ENCODE data around the gene CLCN7.
"Not testable (repeated sequence)": the region's sequence is repeated elsewhere in the genome, so short reads cannot be mapped to it uniquely, and the experiment has no call there.

The CLCN7 gene

DNA sequence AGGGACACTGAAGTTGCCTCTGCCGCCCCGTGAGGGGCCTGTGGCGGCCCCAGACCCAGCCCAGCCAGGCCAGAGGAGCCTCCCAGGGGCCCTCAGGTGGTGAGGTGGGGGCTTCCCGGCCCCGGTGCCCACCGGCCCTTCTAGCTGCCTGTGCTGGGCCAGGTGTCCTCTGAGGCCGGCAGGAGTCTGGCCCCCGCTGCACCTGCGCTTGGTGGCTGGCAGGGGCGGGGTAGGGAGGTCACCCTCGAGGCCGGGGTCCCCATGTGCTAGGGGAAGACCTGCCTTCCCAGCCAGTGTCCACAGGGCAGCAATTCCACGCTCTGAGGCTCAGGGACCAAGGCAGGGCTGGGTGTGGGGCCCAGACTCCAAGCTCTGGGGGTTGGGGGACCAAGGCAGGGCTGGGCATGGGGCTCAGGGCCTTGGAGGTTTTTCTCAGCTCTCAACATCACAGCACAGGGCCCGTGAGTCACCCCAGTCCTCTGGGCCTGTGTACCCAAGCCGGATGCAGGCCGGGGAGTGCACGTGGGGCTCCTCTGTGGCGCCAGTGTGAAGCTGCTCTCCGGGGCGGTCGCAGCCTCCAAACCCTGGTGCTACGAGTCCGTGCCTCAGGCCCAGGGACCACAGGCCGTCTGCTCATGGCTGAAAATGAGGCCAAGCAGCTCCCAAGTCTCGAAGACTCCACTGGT lies 29.2 kb downstream of the CLCN7 start:
- DNase-seq (ENCODE audit: low read depth), result no peak

DNA sequence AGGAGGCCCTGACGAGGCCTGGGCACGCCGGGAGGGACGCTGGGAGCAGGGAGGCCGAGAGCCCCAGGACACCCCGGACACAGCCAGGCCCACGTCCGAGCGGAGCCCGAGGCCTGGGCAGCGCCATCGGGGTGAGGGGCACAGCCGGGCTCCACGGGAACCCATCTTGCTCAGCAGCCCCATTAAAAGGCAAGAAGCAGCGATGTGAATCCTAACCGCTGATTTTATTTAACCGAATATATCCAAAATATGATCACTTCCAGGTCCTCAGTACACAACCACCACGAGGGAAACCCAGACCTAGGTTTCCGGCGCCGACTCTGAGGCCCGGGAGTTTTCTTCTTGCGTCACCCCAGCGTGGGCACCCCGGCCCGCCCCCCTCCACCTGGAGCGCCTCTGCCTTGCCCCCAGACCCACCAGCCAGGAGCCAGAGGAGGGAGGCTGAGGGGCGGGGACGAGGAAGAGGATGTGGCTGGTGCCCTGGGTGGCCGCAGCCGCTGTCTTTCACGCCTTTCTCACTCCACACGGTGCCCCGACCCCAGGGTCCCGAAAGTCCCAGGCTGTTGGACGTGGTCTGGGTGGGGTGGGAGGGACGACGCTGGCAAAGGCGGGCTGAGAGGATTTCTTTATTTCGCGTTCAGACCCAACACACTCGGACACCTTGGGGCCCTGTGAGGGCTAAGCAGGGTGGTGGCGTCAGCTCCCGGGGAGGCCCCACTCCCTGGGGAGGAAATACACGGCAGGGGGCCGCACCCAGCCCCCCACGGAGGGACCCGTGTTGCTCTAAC lies 29.9 kb downstream of the CLCN7 start:
- DNase-seq (ENCODE audit: low read depth), result no peak

DNA sequence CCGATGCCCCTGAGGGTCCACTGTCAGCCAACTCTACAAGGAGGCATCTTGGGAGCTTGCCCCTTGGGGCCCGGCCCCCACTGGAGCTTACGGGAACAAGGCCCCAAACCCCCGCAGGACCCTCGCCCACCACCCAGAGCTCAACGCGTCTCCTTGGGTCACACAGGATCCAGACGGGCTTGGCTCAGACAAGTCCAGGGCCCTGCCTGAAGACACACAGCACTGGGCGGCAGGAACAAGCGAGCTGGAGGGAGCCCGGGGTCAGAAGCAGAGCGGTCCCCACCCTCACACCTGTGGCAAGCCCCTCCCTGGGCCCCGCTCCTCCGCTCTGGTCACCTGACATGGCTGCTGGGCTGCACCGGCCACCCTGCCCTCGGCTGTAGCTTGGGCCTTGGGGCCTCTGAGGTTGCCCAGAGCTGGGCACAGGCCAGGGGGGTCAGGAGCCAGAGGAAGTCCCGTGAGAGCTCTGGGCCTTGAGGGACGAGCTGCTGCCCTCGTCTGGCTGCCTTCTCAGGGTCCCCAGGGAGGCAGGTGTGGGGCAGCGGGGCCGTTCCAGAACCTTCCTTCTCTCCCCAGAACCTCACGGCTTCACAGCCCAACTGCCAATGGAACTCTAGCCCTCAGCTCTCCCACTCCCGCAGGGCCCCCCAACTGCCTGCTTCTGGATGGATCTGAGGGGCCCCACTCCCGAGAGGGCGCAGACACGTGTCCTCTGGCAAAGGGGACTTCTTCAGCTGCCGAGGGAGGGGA lies 30.7 kb downstream of the CLCN7 start, which contains the start of gene CCDC154:
TSS of gene CCDC154 (minus strand) at position 577 of the 750 bp plus-strand sequence. CDS start at position 343, 234 bp downstream.
- no peak for DNase-seq (ENCODE audit: low read depth)

DNA sequence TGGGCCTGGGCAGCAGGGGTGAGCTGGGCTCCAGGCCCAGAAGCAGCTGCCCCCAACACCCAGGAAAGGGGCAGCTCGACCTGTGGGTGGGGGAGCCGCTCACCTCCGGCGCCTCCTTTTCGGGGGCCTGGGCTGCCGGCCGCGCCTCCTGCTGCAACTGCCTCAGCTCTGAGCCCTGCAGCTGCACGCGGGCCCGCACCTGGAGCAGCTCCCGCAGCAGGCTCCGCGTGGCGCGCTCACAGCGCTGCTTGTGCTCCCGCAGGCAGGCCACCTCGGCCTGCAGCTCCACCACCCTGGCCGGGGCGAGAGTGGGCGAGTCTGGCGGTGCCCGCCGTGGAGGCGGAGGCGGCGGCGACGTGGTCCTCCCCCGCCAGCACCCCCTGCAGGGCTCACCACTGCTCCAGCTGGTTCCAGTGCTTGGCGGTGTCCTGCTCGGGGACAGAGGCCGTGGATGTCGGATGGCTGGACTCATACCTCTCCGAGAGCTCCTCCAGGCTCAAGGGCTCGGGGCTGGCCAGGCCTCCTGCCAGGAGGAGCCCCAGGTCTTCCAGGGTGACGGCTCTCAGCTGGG lies 31.3 kb downstream of the CLCN7 start:
- DNase-seq (ENCODE audit: low read depth), result no peak

DNA sequence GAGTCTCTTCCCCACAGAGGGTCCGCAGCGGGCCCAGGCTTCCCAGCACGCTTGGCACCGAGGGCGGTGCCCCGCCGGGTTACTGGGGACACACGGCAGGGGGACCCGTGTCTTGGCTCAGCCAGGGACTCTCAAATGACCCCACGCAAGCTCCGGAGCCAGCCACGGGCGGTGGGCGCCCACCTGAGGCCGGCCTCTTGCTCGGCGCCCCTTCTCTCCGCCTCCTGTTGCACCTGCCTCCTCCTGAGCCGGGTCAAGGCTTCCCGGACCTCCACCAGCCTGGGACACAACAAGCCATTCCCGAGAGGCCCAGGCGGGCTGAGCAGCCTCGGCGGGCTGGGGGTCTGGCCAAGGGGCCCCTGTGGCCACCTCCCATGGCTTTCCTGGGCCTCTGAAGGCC lies 32.1 kb downstream of the CLCN7 start:
- DNase-seq (ENCODE audit: low read depth), result no peak

DNA sequence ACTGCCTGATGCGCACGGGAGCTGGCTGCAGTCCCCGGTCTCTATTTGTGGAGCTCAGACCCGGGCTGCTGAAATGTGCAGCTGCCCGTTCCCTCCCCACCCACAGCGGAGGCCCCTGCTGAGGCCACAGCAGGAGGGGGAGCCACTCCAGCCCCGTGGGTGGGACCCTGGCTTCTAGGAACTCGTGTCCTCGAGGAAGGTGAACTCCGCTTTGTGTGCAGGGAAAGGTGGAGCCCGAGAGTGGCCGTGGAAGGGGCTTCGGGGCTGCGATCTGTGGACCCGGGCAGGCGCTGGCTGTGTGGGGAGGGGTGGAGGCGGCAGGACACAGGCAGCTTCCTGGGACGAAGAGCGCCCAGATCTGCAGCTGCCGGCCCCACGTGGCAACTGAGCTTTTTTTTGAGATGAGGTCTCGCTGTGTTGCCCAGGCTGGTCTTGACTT lies 33.4 kb downstream of the CLCN7 start:
- no peak for DNase-seq (ENCODE audit: low read depth)

DNA sequence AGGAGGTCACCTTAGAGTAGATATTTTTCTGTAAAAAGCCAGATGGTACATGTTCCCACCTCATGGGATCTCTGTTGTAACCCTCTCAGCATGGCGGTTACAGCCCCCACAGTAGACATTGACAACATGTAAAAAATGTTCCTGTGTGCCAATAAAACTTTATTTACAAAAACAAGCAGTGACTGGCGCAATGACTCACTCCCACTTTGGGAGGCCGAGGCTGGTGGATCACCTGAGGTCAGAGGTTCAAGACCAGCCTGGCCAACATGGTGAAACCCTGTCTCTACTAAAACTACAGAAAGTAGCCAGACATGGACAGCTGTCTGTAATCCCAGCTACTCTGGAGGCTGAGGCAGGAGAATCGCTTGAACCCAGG lies 35.1 kb downstream of the CLCN7 start:
- not testable (repeated sequence) for DNase-seq (ENCODE audit: low read depth)

DNA sequence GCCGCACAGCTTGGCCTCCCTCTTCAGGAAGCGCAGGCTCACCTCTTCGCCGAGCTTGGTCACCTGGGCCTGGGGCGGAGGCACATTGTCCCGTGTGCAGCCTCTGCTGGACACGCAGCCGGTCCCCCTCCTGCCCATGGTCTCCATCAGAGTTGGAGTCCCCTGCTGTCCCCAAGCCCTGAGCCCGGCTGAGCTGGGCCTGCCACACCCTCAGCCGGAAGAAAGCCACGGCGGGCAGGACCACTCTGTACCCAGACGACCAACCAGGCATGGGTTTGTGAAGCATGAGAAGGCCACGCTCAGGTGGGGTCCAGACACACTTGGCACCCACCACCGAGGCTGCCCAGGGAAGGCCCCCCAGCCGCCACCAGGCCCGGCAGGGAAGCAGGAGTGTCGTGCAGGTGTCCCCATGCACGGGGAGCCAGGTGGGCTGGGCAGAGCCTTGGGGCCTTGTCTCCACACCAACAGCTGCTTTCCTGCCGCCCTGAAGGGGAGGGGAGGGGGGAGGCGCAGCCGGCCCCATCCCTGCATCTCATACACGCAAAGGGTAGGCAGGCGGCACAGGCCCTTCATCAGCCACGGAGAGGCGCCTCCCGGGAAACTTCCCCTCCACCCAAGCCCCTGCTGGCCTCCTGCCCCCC lies 35.6 kb downstream of the CLCN7 start:
- no peak for DNase-seq (ENCODE audit: low read depth)

DNA sequence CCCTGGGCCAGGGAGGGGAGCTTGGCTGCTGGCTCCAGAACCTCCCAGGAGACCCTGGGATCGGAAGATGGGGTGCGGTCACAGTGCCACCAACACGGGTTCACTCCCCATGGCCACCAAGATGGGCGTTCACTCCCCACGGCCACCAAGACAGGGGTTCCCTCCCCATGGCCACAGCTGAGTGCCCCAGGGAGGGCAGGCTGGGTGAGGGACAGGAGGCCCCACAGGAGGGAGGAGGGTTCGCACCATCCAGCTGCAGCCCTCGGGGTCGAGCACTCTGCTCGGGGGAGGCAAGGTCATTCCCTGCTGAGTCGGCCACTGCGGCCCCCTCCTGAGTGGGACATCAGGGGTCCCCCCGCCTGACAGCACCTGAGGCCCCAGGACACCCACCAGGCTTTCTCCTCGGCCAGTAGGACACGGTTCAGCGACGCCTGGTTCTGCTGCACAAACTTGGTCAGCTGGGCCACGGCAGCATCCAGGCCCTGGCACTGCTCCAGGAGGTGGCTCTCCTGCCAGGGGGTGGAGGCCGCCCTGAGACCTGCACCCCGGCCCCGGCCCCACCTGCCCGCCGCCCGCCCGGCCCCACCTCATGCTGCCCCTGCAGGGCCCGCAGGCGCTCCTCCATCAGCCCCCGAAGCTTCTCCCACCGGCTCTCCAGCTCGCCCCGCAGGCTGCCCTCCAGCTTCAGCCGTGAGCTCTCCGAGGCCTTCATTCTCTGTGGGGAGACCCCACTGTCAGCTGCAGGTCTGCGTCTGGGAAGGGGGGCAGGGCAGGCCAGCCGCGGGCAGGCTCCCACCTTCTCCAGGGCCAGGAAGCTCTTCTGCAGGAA lies 36.4 kb downstream of the CLCN7 start:
- DNase-seq (ENCODE audit: low read depth), result no peak

DNA sequence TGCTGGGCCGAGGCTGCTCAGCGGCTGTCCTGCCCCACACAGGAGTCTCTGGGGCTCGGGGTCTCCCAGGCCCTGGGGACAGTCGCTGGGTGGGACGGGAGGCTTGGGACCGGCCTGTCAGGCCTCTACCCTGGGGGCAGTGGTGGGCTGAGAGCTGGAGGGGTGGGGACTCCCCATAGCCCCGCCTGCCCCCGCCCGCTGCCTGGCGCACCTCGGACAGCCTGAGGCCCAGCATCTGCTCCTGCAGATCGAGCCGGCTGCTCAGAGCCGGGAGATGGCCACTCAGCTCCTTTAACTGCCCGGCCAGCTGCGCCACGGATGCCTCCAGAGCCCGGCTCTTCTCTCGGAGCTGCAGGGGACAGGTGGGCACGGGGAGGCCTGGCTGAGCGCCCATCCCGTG lies 37.2 kb downstream of the CLCN7 start:
- no peak for DNase-seq (ENCODE audit: low read depth)

DNA sequence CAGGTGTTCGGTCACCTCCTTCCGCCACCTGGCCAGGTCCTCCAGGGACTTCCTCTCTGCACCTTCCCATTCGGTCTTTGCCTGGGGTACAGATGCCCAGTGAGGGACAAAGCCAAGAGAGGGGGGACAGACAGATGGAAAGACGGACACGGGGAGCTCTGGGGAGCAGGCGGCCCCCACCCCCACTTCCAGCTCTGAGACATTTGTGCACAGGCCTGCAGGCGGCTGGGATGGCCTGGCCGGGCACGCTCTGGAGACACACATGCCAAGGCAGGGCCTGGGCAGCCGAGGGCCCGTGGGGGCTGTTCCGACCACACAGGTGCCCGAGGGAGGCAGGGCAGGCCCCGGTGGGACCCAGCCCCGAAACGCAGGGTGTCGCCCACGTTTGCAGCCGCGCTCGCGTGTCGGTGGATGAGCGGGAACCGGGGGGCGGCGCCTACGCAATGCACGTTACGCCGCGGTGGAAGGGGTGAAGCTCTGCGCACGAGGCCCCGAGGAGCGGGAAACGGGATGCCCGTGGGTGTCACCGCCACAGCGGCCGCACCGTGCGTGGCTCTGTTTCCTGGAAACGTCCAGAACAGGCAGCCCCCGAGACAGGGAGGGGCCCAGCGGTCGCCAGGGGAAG lies 38.0 kb downstream of the CLCN7 start:
- DNase-seq (ENCODE audit: low read depth), result no peak

DNA sequence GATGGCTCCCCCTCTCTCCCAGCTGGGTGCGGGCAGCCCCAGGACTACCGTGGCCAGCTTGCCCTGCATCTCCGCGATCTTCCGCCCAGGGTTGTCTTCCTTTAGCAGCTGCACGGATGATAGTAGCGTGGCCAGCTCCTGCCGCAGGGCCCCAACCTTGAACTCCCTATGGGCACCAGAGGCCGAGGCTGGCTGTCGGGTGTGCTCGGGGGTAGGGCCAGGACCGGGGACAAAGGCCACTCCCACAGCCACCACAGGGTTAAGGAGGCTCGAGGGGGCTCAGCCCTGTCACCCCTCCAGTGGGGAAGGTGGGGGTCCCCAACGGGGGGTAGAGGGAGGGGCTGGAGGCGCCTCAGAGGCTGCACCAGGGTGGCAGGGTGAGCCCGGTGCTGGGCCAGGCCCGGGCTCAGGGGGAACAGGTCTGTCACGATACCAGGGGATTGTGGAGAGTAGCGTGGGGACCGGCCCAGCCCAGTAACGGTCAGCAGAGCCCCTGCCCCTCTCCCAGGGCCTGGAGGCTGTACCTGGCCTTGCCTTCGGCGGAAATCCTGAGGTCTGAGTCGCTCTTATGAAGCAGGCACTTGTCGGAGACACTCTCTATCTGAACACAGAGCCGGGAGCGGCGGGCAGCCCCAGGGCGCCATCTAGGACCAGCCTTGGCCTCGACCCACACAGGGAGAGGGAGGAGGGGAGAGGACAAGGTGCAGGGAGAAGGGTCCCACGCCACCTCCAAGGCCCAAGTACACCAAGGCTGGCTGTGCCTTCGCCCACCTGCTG lies 38.7 kb downstream of the CLCN7 start:
- DNase-seq (ENCODE audit: low read depth), result no peak

DNA sequence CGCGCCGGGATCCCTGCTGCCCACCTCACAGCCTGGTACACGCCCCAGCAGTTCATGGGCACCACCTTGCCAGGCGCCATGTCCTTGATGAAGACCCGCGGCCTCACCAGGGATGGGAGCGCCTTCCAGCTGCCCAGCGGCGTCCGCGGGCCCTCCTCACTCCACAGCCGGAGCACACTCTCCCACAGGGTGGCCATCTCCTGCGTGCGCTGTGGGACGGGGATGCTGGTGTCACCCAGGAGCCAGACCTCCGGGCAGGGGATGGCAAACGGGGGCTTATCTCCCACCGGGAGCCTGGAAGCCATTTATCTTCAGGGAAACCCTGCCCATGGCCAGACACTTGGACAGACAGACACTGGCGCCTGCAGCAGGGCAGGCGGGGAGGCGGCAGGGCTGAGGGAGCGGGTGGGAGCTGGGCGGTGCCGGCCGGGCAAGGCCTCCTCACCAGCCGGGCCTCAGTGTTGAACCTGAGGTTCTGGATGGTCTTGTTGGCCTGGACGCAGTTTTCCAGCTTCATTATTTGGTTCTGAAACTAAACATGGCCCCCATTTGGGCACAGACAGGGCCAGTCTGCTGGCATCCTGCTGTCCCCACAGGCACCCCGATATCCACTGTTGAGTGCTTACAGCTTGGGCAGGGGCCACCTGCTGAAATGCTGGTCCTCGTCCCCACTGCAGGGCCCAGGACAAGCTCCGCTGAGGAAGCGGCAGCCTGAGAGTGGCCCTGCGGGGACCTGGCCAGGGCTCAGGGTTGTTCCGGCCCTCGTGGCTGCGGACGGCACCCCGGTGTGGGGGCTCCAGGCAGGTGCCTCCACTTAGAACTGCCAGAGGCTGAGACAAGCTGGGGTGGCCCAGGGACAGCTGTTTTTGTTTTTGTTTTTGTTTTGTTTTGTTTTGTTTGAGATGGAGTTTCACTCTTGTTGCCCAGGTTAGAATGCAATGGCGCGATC lies 39.9 kb downstream of the CLCN7 start:
- DNase-seq (ENCODE audit: low read depth), result no peak

DNA sequence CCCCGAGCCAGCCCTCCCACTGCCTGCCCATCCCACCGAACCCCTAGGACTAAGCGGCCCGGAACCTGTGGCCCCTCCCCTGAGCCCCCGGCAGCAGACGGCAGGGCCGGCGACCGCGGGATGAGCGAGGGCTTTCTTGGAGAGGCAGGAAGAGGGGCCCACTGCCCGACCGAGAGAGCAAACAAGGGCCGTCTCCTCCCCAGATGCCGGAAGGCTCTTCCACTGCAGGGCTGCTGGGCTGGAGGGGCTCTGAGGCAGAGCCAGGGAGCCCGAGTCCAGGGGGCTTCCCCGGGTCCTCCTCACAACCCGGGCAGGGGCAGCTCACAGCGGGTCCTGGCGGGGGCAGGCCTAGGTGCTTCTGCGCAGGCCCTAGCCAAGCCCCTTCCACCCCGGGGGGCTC lies 41.1 kb downstream of the CLCN7 start:
- no peak for DNase-seq (ENCODE audit: low read depth)

DNA sequence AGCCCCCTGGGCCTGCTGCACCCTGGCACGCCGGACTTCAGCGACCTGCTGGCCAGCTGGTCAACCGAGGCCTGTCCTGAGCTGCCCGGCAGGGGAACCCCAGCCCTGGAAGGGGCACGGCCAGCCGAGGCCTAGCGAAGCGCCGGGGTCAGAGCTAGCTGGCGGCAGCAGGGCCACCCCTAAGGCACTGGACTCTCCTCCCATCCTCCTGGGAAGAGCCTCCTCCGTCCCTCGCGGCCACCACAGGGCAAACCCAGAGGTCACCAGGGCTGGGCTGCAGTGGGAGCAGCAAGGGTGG lies 41.6 kb downstream of the CLCN7 start:
- no peak for DNase-seq (ENCODE audit: low read depth)

DNA sequence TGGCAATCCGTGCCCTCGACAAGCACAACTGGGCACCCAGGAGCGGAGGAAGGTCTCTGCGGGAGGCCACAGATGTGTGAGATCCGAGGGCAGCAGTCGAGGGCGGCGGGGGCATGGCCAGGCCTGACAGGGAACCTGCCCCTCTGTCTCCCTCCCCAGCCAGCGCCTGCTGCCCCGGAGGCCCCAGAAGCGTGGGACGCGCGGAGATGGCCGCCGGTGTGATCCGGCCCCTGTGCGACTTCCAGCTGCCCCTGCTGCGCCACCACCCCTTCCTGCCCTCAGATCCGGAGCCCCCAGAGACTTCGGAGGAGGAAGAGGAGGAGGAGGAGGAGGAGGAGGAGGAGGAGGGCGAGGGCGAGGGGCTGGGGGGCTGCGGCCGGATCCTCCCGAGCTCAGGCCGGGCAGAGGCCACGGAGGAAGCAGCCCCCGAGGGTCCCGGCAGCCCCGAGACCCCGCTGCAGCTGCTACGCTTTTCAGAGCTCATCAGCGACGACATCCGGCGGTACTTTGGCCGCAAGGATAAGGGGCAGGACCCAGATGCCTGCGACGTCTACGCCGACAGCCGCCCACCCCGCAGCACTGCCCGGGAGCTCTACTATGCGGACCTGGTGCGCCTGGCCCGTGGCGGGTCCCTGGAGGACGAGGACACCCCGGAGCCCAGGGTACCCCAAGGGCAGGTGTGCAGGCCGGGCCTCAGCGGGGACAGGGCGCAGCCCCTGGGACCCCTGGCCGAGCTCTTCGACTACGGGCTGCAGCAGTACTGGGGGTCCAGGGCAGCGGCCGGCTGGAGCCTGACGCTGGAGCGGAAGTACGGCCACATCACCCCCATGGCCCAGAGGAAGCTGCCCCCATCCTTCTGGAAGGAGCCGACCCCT lies 42.2 kb downstream of the CLCN7 start:
- no peak for DNase-seq (ENCODE audit: low read depth)

DNA sequence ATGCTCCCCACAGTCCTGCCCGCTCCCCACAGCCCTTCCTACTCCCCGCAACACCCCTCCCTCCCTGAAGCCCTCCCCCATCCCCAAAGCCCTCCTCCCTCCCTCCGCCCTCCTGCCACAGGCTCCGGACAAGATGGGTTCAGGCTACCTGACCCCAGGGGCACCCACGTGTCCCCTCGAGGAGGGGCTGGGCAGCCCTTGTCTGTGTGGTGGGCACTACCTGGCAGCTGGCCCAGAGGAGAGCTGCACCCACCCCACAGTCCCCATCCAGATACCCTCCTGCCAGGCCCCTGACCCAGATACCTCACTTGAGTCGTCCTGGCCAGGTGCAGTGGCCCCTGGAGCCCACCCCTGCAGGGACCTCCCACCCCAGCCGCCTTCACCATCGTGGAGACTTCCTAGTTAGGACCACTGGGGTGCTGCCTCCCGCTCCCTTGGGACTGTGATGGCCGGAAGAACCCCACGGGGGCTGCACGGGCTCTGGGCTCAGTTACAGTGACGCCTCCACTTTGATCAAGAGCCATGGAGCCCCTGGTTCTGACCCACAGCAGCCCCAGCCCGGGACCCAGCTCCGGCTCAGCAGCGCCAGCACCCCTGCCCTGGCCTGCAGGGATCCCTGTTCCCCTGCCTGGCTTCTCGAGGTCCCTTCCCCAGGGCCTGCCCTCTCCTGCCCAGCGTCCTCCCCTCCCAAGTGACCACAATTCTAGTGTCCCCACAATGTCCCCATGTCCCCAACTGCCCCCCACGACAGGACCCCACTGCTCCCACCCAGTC lies 43.1 kb downstream of the CLCN7 start:
- no peak for DNase-seq (ENCODE audit: low read depth)
